ENCODE data around the gene TLR9. TPM values are rescaled to one million over a fixed set of nuclear protein-coding genes. Genes with fewer than 3 reads are reported as not detected.

Gene TLR9
- total and polyA plus RNA-seq, 2 donors (not counting 1 experiment from before 2014, with no cell fraction given): under 0.01 TPM; not detected in 1

- Histone ChIP-seq H2AFZ (ENCODE audit: low read length) (peak within 1 kb of the TSS; percentile 80), H3K79me2 (ENCODE audit: control insufficient read depth, insufficient read depth, low read length) (peaks cover 23% of the 10 kb centered on the region), H3K36me3 (ENCODE audit: control insufficient read depth, insufficient read depth, low read length) (peaks cover 2% of the 10 kb centered on the region)
Observed at GRCh38 chr3:52238761-52239701, 13.6 kb upstream of the TLR9 start, which contains the start of gene TWF2. Gene TWF2 (minus strand): TSS chr3:52239158. CDS start chr3:52239016, 142 bp downstream.

GRCh38 chr3:52238193-52238760 is 12.8 kb upstream of the TLR9 start:
- Histone ChIP-seq H3K4me1 (ENCODE audit: control insufficient read depth, extremely low read depth, insufficient read depth, low read length) (peaks cover 27% of the 10 kb centered on the region), H3K9ac (ENCODE audit: insufficient read depth, low read length) (peak overlapping the region; percentile 83), H3K4me2 (ENCODE audit: extremely low read depth, insufficient read depth, low read length) (peak overlapping the region; percentile 84), H3K36me3 (ENCODE audit: control insufficient read depth, insufficient read depth, low read length) (peaks cover 5% of the 10 kb centered on the region), H3K27ac (ENCODE audit: insufficient read depth, low read length) (peak overlapping the region; percentile 83), H3K4me3 (replicated peaks in 1 of 4; ENCODE audit: control extremely low read depth in 1 of 4, insufficient read depth in 1 of 4, low read depth in 3 of 4, low read length in 4 of 4) (peak overlapping the region; percentile 81 to 98 (median 86)), H3K9me3 (ENCODE audit: control insufficient read depth, insufficient read depth, low read depth, low read length) (no peaks in the 10 kb centered on the region), H4K20me1 (ENCODE audit: control insufficient read depth, extremely low read depth, insufficient read depth, low read length) (no peaks in the 10 kb centered on the region), H3K79me2 (ENCODE audit: control insufficient read depth, insufficient read depth, low read length) (peaks cover 23% of the 10 kb centered on the region), H2AFZ (ENCODE audit: low read length) (peak overlapping the region; percentile 15), H3K27me3 (ENCODE audit: control insufficient read depth, insufficient read depth, low read length) (no peaks in the 10 kb centered on the region)
- TF ChIP-seq EZH2 (IDR thresholded peaks at IDR 0.05; ENCODE audit: low read length, missing control alignments): no peak
- TF ChIP-seq CTCF (conservative IDR thresholded peaks at IDR 0.05 in 1 of 2, IDR thresholded peaks at IDR 0.05 in 1 of 2; ENCODE audit: low read depth in 1 of 2, low read length in 2 of 2): no peak
- peak in 1 of 2 donors; percentile 20 for DNase-seq (ENCODE audit: low read depth in 2 of 2)

More at GRCh38 chr3:52238761-52239701, 13.6 kb upstream of the TLR9 start, which contains the start of gene TWF2:
- no peaks in the 10 kb centered on the region for H3K27me3 ChIP-seq (ENCODE audit: control insufficient read depth, insufficient read depth, low read length)
- peaks cover 27% of the 10 kb centered on the region for H3K4me1 ChIP-seq (ENCODE audit: control insufficient read depth, extremely low read depth, insufficient read depth, low read length)
- H3K27ac ChIP-seq (ENCODE audit: insufficient read depth, low read length): peak within 1 kb of the TSS; percentile 83
- DNase-seq (ENCODE audit: low read depth in 2 of 2): peak; percentile 73 to 74
- H3K9ac ChIP-seq (ENCODE audit: insufficient read depth, low read length): peak within 1 kb of the TSS; percentile 83
- no peaks in the 10 kb centered on the region for H3K9me3 ChIP-seq (ENCODE audit: control insufficient read depth, insufficient read depth, low read depth, low read length)
- peak within 1 kb of the TSS; percentile 81 to 98 (median 86) for H3K4me3 ChIP-seq (replicated peaks in 1 of 4; ENCODE audit: control extremely low read depth in 1 of 4, insufficient read depth in 1 of 4, low read depth in 3 of 4, low read length in 4 of 4)
- H4K20me1 ChIP-seq (ENCODE audit: control insufficient read depth, extremely low read depth, insufficient read depth, low read length): no peaks in the 10 kb centered on the region
- peak within 1 kb of the TSS; percentile 84 for H3K4me2 ChIP-seq (ENCODE audit: extremely low read depth, insufficient read depth, low read length)
- no peak for TF ChIP-seq EZH2 (IDR thresholded peaks at IDR 0.05; ENCODE audit: low read length, missing control alignments)
- peak; percentile 34 to 40 for TF ChIP-seq CTCF (conservative IDR thresholded peaks at IDR 0.05 in 1 of 2, IDR thresholded peaks at IDR 0.05 in 1 of 2; ENCODE audit: low read depth in 1 of 2, low read length in 2 of 2)

- H3K4me2 ChIP-seq (ENCODE audit: extremely low read depth, insufficient read depth, low read length): peak overlapping the region; percentile 84
- peaks cover 27% of the 10 kb centered on the region for H3K4me1 ChIP-seq (ENCODE audit: control insufficient read depth, extremely low read depth, insufficient read depth, low read length)
- H3K79me2 ChIP-seq (ENCODE audit: control insufficient read depth, insufficient read depth, low read length): peaks cover 23% of the 10 kb centered on the region
- DNase-seq (ENCODE audit: low read depth in 2 of 2): peak; percentile 85 to 91
- H3K36me3 ChIP-seq (ENCODE audit: control insufficient read depth, insufficient read depth, low read length): peaks cover 10% of the 10 kb centered on the region
- no peaks in the 10 kb centered on the region for H3K27me3 ChIP-seq (ENCODE audit: control insufficient read depth, insufficient read depth, low read length)
- TF ChIP-seq EZH2 (IDR thresholded peaks at IDR 0.05; ENCODE audit: low read length, missing control alignments) (no peak), CTCF (conservative IDR thresholded peaks at IDR 0.05 in 1 of 2, IDR thresholded peaks at IDR 0.05 in 1 of 2; ENCODE audit: low read depth in 1 of 2, low read length in 2 of 2) (no peak)
- no peaks in the 10 kb centered on the region for H3K9me3 ChIP-seq (ENCODE audit: control insufficient read depth, insufficient read depth, low read depth, low read length)
- H3K4me3 ChIP-seq (replicated peaks in 1 of 4; ENCODE audit: control extremely low read depth in 1 of 4, insufficient read depth in 1 of 4, low read depth in 3 of 4, low read length in 4 of 4): peak overlapping the region; percentile 81 to 98 (median 86)
- H4K20me1 ChIP-seq (ENCODE audit: control insufficient read depth, extremely low read depth, insufficient read depth, low read length): no peaks in the 10 kb centered on the region
- no peak overlapping the region for H2AFZ ChIP-seq (ENCODE audit: low read length)
- peak overlapping the region; percentile 33 for H3K9ac ChIP-seq (ENCODE audit: insufficient read depth, low read length)
- peak overlapping the region; percentile 67 for H3K27ac ChIP-seq (ENCODE audit: insufficient read depth, low read length)
Observed at GRCh38 chr3:52237657-52238172, 12.3 kb upstream of the TLR9 start.

Data from fibroblast of lung (primary cell).